Fibroblast of skin of scalp (primary cell): ENCODE data around the gene TRPC5OS. TPM values are rescaled to one million over a fixed set of nuclear protein-coding genes. Genes with fewer than 3 reads are reported as not detected.

Source experiments
- DNase-seq: peaks from one replicate; pipeline ENCODE4 v3.0.0-alpha.2; 2013
- polyA plus RNA-seq, 2 experiments: library from polyadenylated mRNA; unstranded; fragments of 120-200 nt; gene quantifications; one replicate each; pipeline ENCODE4 v1.2.1, GENCODE V29; 2013; ENCODE audit not compliant: insufficient read length in 2 of 2

Gene TRPC5OS
- polyA plus RNA-seq (2013, experiment 1 of 2; ENCODE audit: insufficient read length), result not detected
- polyA plus RNA-seq (2013, experiment 2 of 2; ENCODE audit: insufficient read length), result 0.12 TPM

- no peak for DNase-seq
Observed at GRCh38 chrX:111875881-111876280, at the start of gene TRPC5OS. TSS of gene TRPC5OS (plus strand) at chrX:111876181. CDS start at chrX:111901850, 25,669 bp downstream.

- no peak for DNase-seq
Observed at GRCh38 chrX:111829345-111829744, 46.6 kb upstream of the TRPC5OS start.

- no peak for DNase-seq
Observed at GRCh38 chrX:111830571-111830970, 45.4 kb upstream of the TRPC5OS start.

- DNase-seq, result no peak
Observed at GRCh38 chrX:111831343-111831742, 44.6 kb upstream of the TRPC5OS start.

GRCh38 chrX:111837197-111837596 is 38.8 kb upstream of the TRPC5OS start:
- no peak for DNase-seq

- no peak for DNase-seq
Observed at GRCh38 chrX:111847491-111848133, 28.4 kb upstream of the TRPC5OS start.

- no peak for DNase-seq
Observed at GRCh38 chrX:111848541-111848940, 27.4 kb upstream of the TRPC5OS start.

GRCh38 chrX:111850975-111851374 is 25.0 kb upstream of the TRPC5OS start:
- peak; percentile 20 for DNase-seq

- DNase-seq, result no peak
Observed at GRCh38 chrX:111854556-111855490, 21.2 kb upstream of the TRPC5OS start.

- DNase-seq, result no peak
Observed at GRCh38 chrX:111857534-111858060, 18.4 kb upstream of the TRPC5OS start.

- DNase-seq, result no peak
Observed at GRCh38 chrX:111861605-111862004, 14.4 kb upstream of the TRPC5OS start.

GRCh38 chrX:111867236-111867635 is 8.7 kb upstream of the TRPC5OS start:
- no peak for DNase-seq

- DNase-seq, result no peak
Observed at GRCh38 chrX:111868726-111869638, 7.0 kb upstream of the TRPC5OS start.

- peak; percentile 34 for DNase-seq
Observed at GRCh38 chrX:111869639-111870034, 6.3 kb upstream of the TRPC5OS start.

GRCh38 chrX:111874241-111874640 is 1.7 kb upstream of the TRPC5OS start:
- DNase-seq, result no peak

- DNase-seq, result no peak
Observed at GRCh38 chrX:111876646-111877045, 665 bp downstream of the TRPC5OS start.

- no peak for DNase-seq
Observed at GRCh38 chrX:111877681-111878080, 1.7 kb downstream of the TRPC5OS start.

- no peak for DNase-seq
Observed at GRCh38 chrX:111880735-111881134, 4.8 kb downstream of the TRPC5OS start.

GRCh38 chrX:111881715-111882114 is 5.7 kb downstream of the TRPC5OS start:
- no peak for DNase-seq

GRCh38 chrX:111886678-111887077 is 10.7 kb downstream of the TRPC5OS start:
- no peak for DNase-seq

- DNase-seq, result no peak
Observed at GRCh38 chrX:111888600-111888999, 12.6 kb downstream of the TRPC5OS start.

GRCh38 chrX:111892375-111892774 is 16.4 kb downstream of the TRPC5OS start:
- DNase-seq, result no peak
